T-cell (primary cell): ENCODE results near the gene WDR70. TPM values are rescaled to one million over a fixed set of nuclear protein-coding genes. Genes with fewer than 3 reads are reported as not detected.
"Not testable (repeated sequence)": the region's sequence is repeated elsewhere in the genome, so short reads cannot be mapped to it uniquely, and the experiment has no call there.

ENCODE experiments used
- ATAC-seq, 4 experiments: fragments of 200-7000 bp in 3 of 4; fragments of 150-1000 bp in 1 of 4; cut with Tn5 transposase; replicated peaks in 1 of 4; 1 replicate in 3 of 4; 2 replicates in 1 of 4; pipeline ENCODE4 v1.10.0; 2021; ENCODE audit warnings: moderate library complexity in 3 of 4, mild to moderate bottlenecking in 2 of 4, moderate number of reproducible peaks in 1 of 4
- CTCF ChIA-PET, 2 donors: fragments of 300-600 bp; sonication (Branson Sonifier 250); formaldehyde crosslinking; loops; one replicate each; lab custom pipeline; 2022; ENCODE audit warnings: antibody characterized with exemption in 2 of 2; lab: Charles Lee
- POLR2A ChIA-PET, 2 donors: fragments of 300-600 bp; sonication (Branson Sonifier 250); formaldehyde crosslinking; loops; one replicate each; lab custom pipeline; 2022; ENCODE audit warnings: antibody characterized with exemption in 2 of 2; lab: Charles Lee
- DNase-seq, 35 experiments: peaks; one replicate each; pipeline versions ENCODE4 v3.0.0 to v3.0.0-alpha.2; 2013 to 2023
- H3K27ac ChIP-seq: one replicate; pipeline ENCODE4 v1.5.1; 2013; ENCODE audit warnings: low read length
- H3K27me3 ChIP-seq, 2 experiments: replicated peaks in 1 of 2; 1 replicate in 1 of 2; 2 replicates in 1 of 2; pipeline versions ENCODE4 v1.6.1 to v1.7.0; 2013; ENCODE audit warnings: low read length in 1 of 2, mixed read lengths in 1 of 2; ENCODE audit not compliant: control insufficient read depth in 2 of 2, insufficient read depth in 2 of 2; ENCODE audit errors: extremely low read depth in 1 of 2
- H3K36me3 ChIP-seq, 2 donors: 1 replicate in 1 of 2; 2 replicates in 1 of 2; pipeline versions ENCODE4 v1.6.1 to v1.7.0; 2013; ENCODE audit warnings: low read length in 1 of 2; ENCODE audit not compliant: control insufficient read depth in 2 of 2, insufficient read depth in 1 of 2; ENCODE audit errors: extremely low read depth in 1 of 2
- H3K4me1 ChIP-seq, 2 experiments: 1 replicate in 1 of 2; 2 replicates in 1 of 2; pipeline versions ENCODE4 v1.6.1 to v1.7.0; 2013; ENCODE audit warnings: low read length in 2 of 2, mixed read lengths in 1 of 2; ENCODE audit not compliant: insufficient read depth in 2 of 2, control insufficient read depth in 1 of 2; ENCODE audit errors: extremely low read depth in 1 of 2
- H3K4me3 ChIP-seq, 2 donors: 1 replicate in 1 of 2; 2 replicates in 1 of 2; pipeline versions ENCODE4 v1.5.1 to v1.7.0; 2013; ENCODE audit warnings: mild to moderate bottlenecking in 2 of 2, low read length in 1 of 2, moderate library complexity in 1 of 2; ENCODE audit not compliant: control insufficient read depth in 1 of 2; ENCODE audit errors: extremely low read depth in 1 of 2
- H3K9me3 ChIP-seq: 2 replicates; pipeline ENCODE4 v1.7.0; 2013
- H3K27ac Mint-ChIP-seq, 2 donors: one replicate each; pipeline ENCODE4 v1.8.0; 2020 to 2021; ENCODE audit warnings: mild to moderate bottlenecking in 2 of 2, mixed read lengths in 2 of 2
- H3K27me3 Mint-ChIP-seq, 2 donors: one replicate each; pipeline ENCODE4 v1.8.0; 2021 to 2022; ENCODE audit warnings: mixed read lengths in 2 of 2
- H3K36me3 Mint-ChIP-seq: one replicate; pipeline ENCODE4 v1.8.0; 2021; ENCODE audit warnings: mixed read lengths
- H3K4me1 Mint-ChIP-seq, 3 donors: one replicate each; pipeline ENCODE4 v1.8.0; 2020 to 2022; ENCODE audit warnings: mixed read lengths in 3 of 3, mild to moderate bottlenecking in 1 of 3
- H3K4me3 Mint-ChIP-seq, 3 donors: one replicate each; pipeline ENCODE4 v1.8.0; 2020 to 2022; ENCODE audit warnings: mild to moderate bottlenecking in 3 of 3, mixed read lengths in 3 of 3, moderate library complexity in 3 of 3
- H3K9me3 Mint-ChIP-seq, 3 donors: one replicate each; pipeline ENCODE4 v1.8.0; 2020 to 2022; ENCODE audit warnings: mixed read lengths in 3 of 3
- WGBS: methylation state at CpG from one replicate; pipeline ENCODE4 v1.1.5; 2013; ENCODE audit warnings: missing lambda C conversion rate; ENCODE audit not compliant: insufficient coverage; 5-methylcytosine and 5-hydroxymethylcytosine counted together
- total RNA-seq, 35 experiments: library from RNA in 6 of 35; stranded (reverse) in 6 of 35; fragments of 120-200 nt in 1 of 35; gene quantifications; one replicate each; pipeline versions ENCODE4 v1.2.1 to v1.2.4 and lab custom pipeline; 2013 to 2026

WDR70 gene
- total RNA-seq, 5 donors from 2014 or later (not counting 1 experiment from before 2014, with no cell fraction given): 30.1 to 44.6 (median 37.5) TPM

DNA sequence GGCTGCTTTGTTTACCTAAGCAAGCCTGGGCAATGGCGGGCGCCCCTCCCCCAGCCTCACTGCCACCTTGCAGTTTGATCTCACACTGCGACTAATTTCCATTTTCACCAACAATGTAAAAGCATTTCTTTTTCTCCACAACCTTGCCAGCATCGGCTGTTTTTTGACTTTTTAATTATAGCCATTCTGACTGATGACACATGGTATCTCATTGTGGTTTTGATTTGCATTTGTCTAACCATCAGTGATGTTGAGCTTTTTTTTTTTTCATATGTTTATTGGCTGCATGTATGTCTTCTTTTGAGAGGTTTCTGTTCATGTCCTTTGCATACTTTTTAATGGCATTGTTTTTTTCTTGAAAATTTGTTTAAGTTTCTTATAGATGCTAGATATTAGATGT lies 300.8 kb downstream of the WDR70 start:
- H3K4me3 ChIP-seq, H3K27ac ChIP-seq, H3K4me3 Mint-ChIP-seq, CTCF ChIA-PET, H3K27me3 Mint-ChIP-seq, DNase-seq, H3K27ac Mint-ChIP-seq, H3K9me3 ChIP-seq, ATAC-seq, H3K4me1 ChIP-seq, H3K36me3 ChIP-seq, H3K27me3 ChIP-seq: not testable (repeated sequence)
- POLR2A ChIA-PET: interaction anchor here (0.6 to 0.7 kb wide), 2 partner anchors 60 to 1527 kb away, joined by 3 read pairs; no protein-coding TSS in a partner anchor
- WGBS: 94% methylated on average over 3 of the region's 4 CpGs
- H3K9me3 Mint-ChIP-seq: peaks cover 14 to 27% (median 23%) of the 10 kb centered on the region in 3 donors
- H3K4me1 Mint-ChIP-seq: peaks cover 5 to 20% (median 7%) of the 10 kb centered on the region in 3 donors
- peaks cover 58% of the 10 kb centered on the region for H3K36me3 Mint-ChIP-seq

DNA sequence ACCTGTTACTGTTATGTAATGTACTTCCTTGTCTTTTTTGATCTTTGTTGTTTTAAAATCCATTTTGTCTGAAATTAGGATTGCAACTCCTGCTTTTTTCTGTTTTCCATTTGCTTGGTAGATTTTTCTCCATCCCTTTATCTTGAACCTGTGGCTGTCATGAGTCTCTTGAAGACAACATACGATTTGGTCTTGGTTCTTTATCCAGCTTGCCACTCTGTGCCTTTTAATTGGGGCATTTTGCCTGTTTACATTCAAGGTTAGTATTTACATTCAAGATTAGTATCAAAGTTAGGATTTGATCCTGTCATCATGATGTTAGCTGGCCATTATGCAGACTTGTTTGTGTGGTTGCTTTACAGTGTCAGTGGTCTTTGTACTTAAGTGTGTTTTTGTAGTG lies 304.0 kb downstream of the WDR70 start:
- H3K4me1 Mint-ChIP-seq: peaks cover 5 to 20% (median 7%) of the 10 kb centered on the region in 3 donors

DNA sequence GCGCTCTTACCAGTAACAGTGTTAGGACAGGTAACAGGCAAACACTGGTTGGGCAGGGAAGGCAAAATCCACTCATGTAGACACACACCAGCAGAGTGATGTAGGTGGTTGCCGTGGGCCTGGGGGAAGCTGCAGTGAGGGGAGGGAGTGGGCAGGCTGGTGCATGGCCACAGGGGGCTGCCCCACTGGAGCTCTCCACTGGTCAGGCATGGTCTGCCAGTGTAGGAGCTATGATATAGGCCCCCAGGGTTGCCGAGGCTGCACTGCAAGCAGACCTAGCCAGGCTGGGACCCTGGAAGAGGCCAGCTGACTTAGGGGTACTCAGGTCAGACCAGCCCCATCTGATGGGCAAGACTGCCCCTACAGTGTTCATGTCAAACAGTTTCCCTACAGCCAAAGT lies 306.1 kb downstream of the WDR70 start:
- ChIA-PET POLR2A (no interaction called here), CTCF (no interaction called here)
- no peak overlapping the region for H3K27ac ChIP-seq
- H3K27me3 Mint-ChIP-seq: no peaks in the 10 kb centered on the region
- H3K9me3 Mint-ChIP-seq: peaks cover 13 to 26% (median 25%) of the 10 kb centered on the region in 3 donors
- no peaks in the 10 kb centered on the region for H3K4me1 ChIP-seq
- H3K4me3 Mint-ChIP-seq: no peak overlapping the region
- H3K27ac Mint-ChIP-seq: no peak overlapping the region
- DNase-seq (no peak), ATAC-seq (no peak)
- no peak overlapping the region for H3K4me3 ChIP-seq
- no peaks in the 10 kb centered on the region for H3K36me3 ChIP-seq
- no peaks in the 10 kb centered on the region for H3K9me3 ChIP-seq
- H3K4me1 Mint-ChIP-seq: peaks cover 2 to 20% (median 3%) of the 10 kb centered on the region in 3 donors
- peaks cover 73% of the 10 kb centered on the region for H3K36me3 Mint-ChIP-seq
- 75% methylated on average over 1 of the region's 3 CpGs for WGBS
- no peaks in the 10 kb centered on the region for H3K27me3 ChIP-seq

More for the DNA sequence above, 304.0 kb downstream of the WDR70 start:
- WGBS: no CpG with 5 or more reads among the region's 1 CpG
- no peaks in the 10 kb centered on the region for H3K36me3 ChIP-seq
- CTCF ChIA-PET: no interaction called here
- POLR2A ChIA-PET: interaction anchor here in 1 of 2 donors (0.6 kb wide), 1 partner anchor 75 kb away, joined by 7 read pairs; no protein-coding TSS in a partner anchor
- Mint-ChIP-seq H3K27ac (no peak overlapping the region), H3K36me3 (peaks cover 66% of the 10 kb centered on the region), H3K4me3 (no peak overlapping the region), H3K9me3 (peaks cover 14 to 20% (median 20%) of the 10 kb centered on the region in 3 donors), H3K27me3 (no peaks in the 10 kb centered on the region)
- DNase-seq (no peak), ATAC-seq (no peak)
- no peak overlapping the region for H3K27ac ChIP-seq
- H3K4me1 ChIP-seq: no peaks in the 10 kb centered on the region
- H3K4me3 ChIP-seq: no peak overlapping the region
- H3K9me3 ChIP-seq: no peaks in the 10 kb centered on the region
- H3K27me3 ChIP-seq: no peaks in the 10 kb centered on the region

DNA sequence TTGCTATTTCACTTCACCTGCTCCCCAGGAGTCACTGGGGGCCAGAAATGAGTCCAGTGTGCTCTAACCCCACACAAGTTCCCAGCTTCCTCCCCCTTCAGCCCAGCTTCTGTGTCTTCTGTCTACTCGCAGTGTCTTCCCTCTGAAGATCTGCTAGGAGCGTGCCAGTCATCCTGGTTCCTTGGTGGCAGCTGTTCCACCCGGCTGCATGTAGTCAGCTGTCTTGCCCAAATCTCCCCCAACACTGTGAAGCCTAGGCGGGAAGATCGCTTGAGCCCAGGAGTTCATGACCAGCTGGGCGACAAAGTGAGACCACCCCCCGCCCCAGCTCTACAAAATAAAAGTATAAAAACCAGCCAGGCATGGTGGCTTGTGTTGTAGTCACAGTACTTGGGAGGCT lies 306.7 kb downstream of the WDR70 start:
- no peak overlapping the region for H3K27ac ChIP-seq
- ChIA-PET POLR2A (no interaction called here), CTCF (no interaction called here)
- Mint-ChIP-seq H3K27me3 (no peaks in the 10 kb centered on the region), H3K9me3 (peaks cover 17 to 26% (median 25%) of the 10 kb centered on the region in 3 donors), H3K4me3 (no peak overlapping the region), H3K27ac (no peak overlapping the region), H3K36me3 (peaks cover 69% of the 10 kb centered on the region), H3K4me1 (peaks cover 0 to 20% (median 2%) of the 10 kb centered on the region in 3 donors)
- no peaks in the 10 kb centered on the region for H3K27me3 ChIP-seq
- DNase-seq (no peak), ATAC-seq (no peak)
- no peak overlapping the region for H3K4me3 ChIP-seq
- 96% methylated on average over 3 of the region's 7 CpGs for WGBS
- H3K4me1 ChIP-seq: no peaks in the 10 kb centered on the region
- H3K36me3 ChIP-seq: no peaks in the 10 kb centered on the region
- no peaks in the 10 kb centered on the region for H3K9me3 ChIP-seq

DNA sequence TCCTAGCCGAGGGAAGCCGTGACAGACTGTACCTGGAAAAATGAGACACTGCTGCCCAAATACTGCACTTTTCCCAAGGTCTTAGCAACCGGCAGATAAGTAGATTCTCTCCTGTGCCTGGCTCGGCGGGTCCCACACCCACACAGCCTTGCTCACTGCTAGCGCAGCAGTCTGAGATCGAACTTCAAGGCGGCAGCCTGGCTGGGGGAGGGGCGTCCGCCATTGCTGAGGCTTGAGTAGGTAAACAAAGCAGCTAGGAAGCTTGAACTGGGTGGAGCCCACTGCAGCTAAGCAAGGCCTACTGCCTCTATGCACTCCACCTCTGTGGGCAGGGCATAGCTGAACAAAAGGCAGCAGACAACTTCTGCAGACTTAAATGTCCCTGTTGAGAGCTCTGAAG lies 309.8 kb downstream of the WDR70 start:
- CTCF ChIA-PET: interaction anchor here in 1 of 2 donors (0.6 kb wide), 1 partner anchor 419 kb away, joined by 3 read pairs; no protein-coding TSS in a partner anchor
- POLR2A ChIA-PET, H3K27ac ChIP-seq, H3K4me1 Mint-ChIP-seq, H3K4me3 Mint-ChIP-seq, H3K4me1 ChIP-seq, H3K27me3 Mint-ChIP-seq, ATAC-seq, H3K4me3 ChIP-seq, H3K27ac Mint-ChIP-seq, H3K9me3 ChIP-seq, H3K36me3 ChIP-seq, DNase-seq, H3K27me3 ChIP-seq: not testable (repeated sequence)
- Mint-ChIP-seq H3K36me3 (peaks cover 64% of the 10 kb centered on the region), H3K9me3 (peaks cover 17 to 22% (median 17%) of the 10 kb centered on the region in 3 donors)
- WGBS: 87% methylated on average over 5 of the region's 10 CpGs

DNA sequence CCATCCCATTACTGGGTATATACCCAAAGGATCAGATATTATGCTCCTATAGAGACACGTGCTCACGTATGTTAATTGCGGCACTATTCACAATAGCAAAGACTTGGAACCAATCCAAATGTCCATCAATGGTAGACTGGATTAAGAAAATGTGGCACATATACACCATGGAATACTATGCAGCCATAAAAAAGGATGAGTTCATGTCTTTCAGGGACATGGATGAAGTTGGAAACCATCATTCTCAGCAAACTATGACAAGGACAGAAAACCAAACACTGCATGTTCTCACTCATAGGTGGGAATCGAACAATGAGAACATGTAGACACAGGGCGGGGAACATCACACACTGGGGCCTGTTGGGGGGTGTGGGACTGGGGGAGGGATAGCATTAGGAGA lies 315.2 kb downstream of the WDR70 start:
- H3K4me3 ChIP-seq, H3K9me3 ChIP-seq, H3K27me3 Mint-ChIP-seq, H3K36me3 ChIP-seq, ATAC-seq, H3K27ac ChIP-seq, H3K4me3 Mint-ChIP-seq, H3K4me1 Mint-ChIP-seq, H3K27me3 ChIP-seq, H3K27ac Mint-ChIP-seq, CTCF ChIA-PET, DNase-seq, POLR2A ChIA-PET, H3K4me1 ChIP-seq: not testable (repeated sequence)
- WGBS: no CpG with 5 or more reads among the region's 5 CpGs
- Mint-ChIP-seq H3K36me3 (peaks cover 76% of the 10 kb centered on the region), H3K9me3 (peaks cover 19 to 22% (median 20%) of the 10 kb centered on the region in 3 donors)

DNA sequence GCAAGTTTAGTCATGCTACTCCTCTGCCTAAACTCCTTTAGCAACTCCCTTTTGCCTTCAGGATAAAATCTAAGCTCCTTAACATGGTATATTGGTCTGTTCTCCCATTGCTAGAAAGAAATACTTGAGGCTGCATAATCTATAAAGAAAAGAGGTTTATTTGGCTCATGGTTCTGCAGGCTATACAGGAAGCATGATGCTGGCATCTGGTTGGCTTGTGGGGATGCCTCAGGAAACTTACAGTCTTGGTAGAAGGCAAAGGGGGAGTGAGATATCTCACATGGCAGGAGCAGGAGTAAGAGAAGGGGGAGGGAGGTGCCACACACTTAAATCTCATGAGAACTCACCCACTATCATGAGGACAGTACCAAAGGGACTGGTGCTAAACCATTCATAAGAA lies 315.7 kb downstream of the WDR70 start:
- no peak for DNase-seq
- Histone ChIP-seq H3K27me3 (no peaks in the 10 kb centered on the region), H3K36me3 (peaks cover 5 to 6% of the 10 kb centered on the region in 2 donors), H3K9me3 (no peaks in the 10 kb centered on the region), H3K4me3 (no peak overlapping the region), H3K4me1 (no peaks in the 10 kb centered on the region), H3K27ac (no peak overlapping the region)
- ATAC-seq: no peak
- Mint-ChIP-seq H3K4me3 (no peak overlapping the region), H3K27me3 (no peaks in the 10 kb centered on the region), H3K4me1 (no peaks in the 10 kb centered on the region), H3K36me3 (peaks cover 72% of the 10 kb centered on the region), H3K9me3 (peaks cover 17 to 18% (median 18%) of the 10 kb centered on the region in 3 donors), H3K27ac (no peak overlapping the region)
- ChIA-PET POLR2A (no interaction called here), CTCF (no interaction called here)
